ENCODE results near the gene KIDINS220. TPM values are rescaled to one million over a fixed set of nuclear protein-coding genes. Genes with fewer than 3 reads are reported as not detected.
"Not testable (repeated sequence)": the region's sequence is repeated elsewhere in the genome, so short reads cannot be mapped to it uniquely, and the experiment has no call there.

The KIDINS220 gene
- total RNA-seq, 1 experiment from 2014 or later: 12.2 TPM

DNA sequence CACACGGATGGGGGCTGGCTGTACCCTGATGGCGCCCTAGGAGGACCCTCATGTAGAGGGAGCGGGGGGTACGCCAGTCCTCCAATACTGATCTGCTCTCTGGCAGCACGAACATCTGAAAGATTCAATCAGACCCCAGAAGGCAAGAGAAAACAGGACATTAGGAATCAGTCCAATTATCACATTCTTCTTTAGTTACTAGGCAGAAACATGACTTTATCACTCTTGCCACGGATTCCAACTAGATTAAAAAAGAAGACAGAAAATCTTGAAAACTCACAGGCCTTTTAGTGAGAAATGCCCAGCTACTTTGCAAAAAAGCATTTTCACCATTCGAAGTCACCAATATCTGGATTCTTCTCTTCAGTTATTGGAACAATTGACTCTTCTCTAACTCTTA, 87.2 kb downstream of the KIDINS220 start:
- Histone ChIP-seq H3K9me3 (no peaks in the 10 kb centered on the region), H3K36me3 (no peaks in the 10 kb centered on the region), H3K4me3 (no peak overlapping the region), H3K27me3 (no peaks in the 10 kb centered on the region)
- no peak for DNase-seq

DNA sequence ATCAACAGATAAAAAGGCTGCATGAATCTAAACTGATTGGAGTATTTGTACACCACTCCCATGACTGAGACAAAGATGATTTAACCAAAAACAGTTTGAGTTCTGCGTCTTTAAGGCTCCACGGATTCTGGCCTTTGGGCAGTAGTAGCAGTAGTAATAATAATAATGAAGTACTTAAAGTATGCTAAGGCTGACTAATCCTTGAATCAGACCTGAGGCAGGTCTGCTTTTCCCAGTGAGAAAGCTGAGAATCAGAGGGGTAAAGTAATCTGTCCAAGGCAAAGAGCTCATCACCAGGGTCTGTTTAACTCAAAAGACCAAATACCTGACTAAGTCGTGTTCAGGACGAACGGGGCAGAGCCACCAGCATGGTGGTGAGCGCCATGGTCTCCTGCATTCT, 94.2 kb downstream of the KIDINS220 start:
- Histone ChIP-seq H3K9me3 (no peaks in the 10 kb centered on the region), H3K27me3 (no peaks in the 10 kb centered on the region), H3K4me3 (no peak overlapping the region), H3K36me3 (no peaks in the 10 kb centered on the region)
- no peak for DNase-seq

- no peaks in the 10 kb centered on the region for H3K27me3 ChIP-seq
- H3K4me3 ChIP-seq: no peak overlapping the region
- no peak for DNase-seq
- no peaks in the 10 kb centered on the region; the same call in 1 of the 2 replicates for H3K36me3 ChIP-seq
- H3K9me3 ChIP-seq: no peaks in the 10 kb centered on the region
Observed at GRCh38 chr2:8740136-8740535, 97.3 kb downstream of the KIDINS220 start.

DNA sequence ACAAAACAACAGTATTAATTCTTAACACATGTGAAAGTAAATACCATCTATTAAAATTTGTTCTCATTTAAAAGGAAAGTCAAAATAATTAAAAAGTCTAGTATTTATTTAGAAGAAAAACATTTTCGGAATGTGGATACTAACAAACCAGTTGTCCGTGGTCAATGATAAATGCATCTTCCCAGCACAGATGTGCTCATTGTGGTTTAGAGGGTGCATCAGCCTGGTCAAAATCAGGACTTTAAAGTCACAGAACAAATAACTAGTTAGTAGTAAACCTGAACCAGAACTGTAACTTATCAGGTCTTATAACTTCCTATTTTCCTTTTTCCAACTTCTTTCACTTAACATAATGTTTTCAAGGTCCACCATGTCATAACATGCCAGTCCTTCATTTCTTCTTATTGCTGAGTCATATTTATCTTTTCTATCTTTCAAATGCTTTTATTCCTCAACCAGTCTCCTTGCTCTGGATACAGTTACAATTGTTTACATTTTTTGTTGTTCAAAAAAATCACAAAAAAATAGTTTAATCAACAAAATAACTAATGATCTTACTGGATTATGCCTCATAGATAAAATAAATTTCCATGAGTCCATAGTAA, 99.7 kb downstream of the KIDINS220 start:
- H3K36me3 ChIP-seq: peaks cover 5% of the 10 kb centered on the region; the same call in 1 of the 2 replicates
- no peaks in the 10 kb centered on the region for H3K9me3 ChIP-seq
- H3K4me3 ChIP-seq: no peak overlapping the region
- H3K27me3 ChIP-seq: no peaks in the 10 kb centered on the region
- no peak for DNase-seq

DNA sequence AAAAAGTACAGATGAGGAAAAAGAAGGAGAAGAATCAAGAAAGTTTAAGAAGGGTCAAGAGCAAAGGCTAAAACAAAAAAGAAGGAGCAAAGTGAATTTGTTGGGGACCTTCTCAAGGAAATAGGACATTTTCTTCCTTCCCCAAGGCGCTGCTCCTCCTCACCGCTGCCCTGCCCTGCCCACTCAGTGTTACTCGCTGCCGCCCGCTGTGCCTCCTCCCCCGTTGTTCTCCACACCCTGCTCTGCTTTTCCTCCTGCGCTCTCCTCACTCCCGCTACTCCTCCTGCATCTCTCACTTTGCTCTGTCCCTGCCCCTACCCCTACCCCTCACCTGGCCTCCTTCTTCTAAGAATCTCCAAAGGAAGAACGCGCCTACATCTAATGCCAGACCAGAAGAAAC, 104.8 kb downstream of the KIDINS220 start:
- Histone ChIP-seq H3K9me3 (no peaks in the 10 kb centered on the region), H3K36me3 (peaks cover 10% of the 10 kb centered on the region), H3K27me3 (no peaks in the 10 kb centered on the region), H3K4me3 (no peak overlapping the region)
- no peak for DNase-seq

GRCh38 chr2:8729939-8730338, 107.5 kb downstream of the KIDINS220 start:
- no peak overlapping the region for H3K4me3 ChIP-seq
- H3K27me3 ChIP-seq: no peaks in the 10 kb centered on the region
- peak; percentile 18 for DNase-seq
- peaks cover 10% of the 10 kb centered on the region for H3K36me3 ChIP-seq
- no peaks in the 10 kb centered on the region for H3K9me3 ChIP-seq

- not testable (repeated sequence) for H3K9me3 ChIP-seq, H3K27me3 ChIP-seq, H3K4me3 ChIP-seq, H3K36me3 ChIP-seq, DNase-seq
Observed at GRCh38 chr2:8729101-8729500, 108.3 kb downstream of the KIDINS220 start.

GRCh38 chr2:8728305-8729015, 109.0 kb downstream of the KIDINS220 start:
- H3K4me3 ChIP-seq: no peak overlapping the region
- DNase-seq: no peak
- H3K9me3 ChIP-seq: no peaks in the 10 kb centered on the region
- H3K36me3 ChIP-seq: peaks cover 5% of the 10 kb centered on the region
- no peaks in the 10 kb centered on the region for H3K27me3 ChIP-seq

- no peak overlapping the region for H3K4me3 ChIP-seq
- peaks cover 2% of the 10 kb centered on the region; the same call in 1 of the 2 replicates for H3K36me3 ChIP-seq
- H3K27me3 ChIP-seq: no peaks in the 10 kb centered on the region
- DNase-seq: no peak
- H3K9me3 ChIP-seq: no peaks in the 10 kb centered on the region
Observed at GRCh38 chr2:8725838-8726237, 111.6 kb downstream of the KIDINS220 start.

DNA sequence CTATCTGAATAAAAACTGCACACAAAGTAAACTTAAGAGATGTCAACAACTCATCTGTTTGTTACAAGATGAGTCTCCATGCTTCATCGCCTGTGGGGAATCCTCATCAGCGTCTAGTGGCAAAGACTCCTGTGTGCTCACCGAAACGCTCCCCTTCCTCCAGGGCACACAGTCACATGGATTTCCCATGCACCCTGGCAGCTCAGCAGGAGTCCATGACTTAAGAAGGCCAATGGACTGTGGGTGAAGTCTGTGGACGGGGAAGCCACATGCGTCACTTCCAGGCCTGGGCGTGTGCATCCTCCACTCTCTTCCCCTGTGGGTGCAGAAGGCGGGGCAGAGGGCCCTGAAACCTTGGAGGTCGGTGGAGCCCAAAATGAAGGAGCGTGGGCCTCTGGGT, 114.4 kb downstream of the KIDINS220 start:
- no peaks in the 10 kb centered on the region for H3K27me3 ChIP-seq
- DNase-seq: no peak
- no peaks in the 10 kb centered on the region for H3K9me3 ChIP-seq

DNA sequence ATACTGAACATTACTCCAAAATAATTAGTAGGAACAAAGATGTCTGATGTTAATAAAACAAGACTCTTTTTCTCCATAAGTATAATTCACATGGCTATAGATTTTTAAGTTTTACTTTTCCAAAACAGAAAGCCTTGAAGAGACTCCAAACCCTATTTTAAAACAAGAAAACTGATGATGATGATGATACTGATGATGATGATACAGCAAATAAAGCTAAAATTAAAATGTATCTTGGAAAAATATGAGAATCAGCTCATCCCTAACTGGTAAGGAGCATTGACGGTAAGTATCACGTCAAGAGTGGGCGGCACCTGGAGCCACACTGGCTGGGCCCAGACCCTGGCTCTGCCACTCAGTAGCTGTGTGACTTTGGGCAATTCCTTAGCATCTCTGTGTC, 116.0 kb downstream of the KIDINS220 start:
- Histone ChIP-seq H3K4me3 (no peak overlapping the region), H3K36me3 (no peaks in the 10 kb centered on the region), H3K27me3 (no peaks in the 10 kb centered on the region), H3K9me3 (no peaks in the 10 kb centered on the region)
- DNase-seq: no peak

More for the DNA sequence above, 114.4 kb downstream of the KIDINS220 start:
- H3K4me3 ChIP-seq: no peak overlapping the region
- no peaks in the 10 kb centered on the region for H3K36me3 ChIP-seq

DNA sequence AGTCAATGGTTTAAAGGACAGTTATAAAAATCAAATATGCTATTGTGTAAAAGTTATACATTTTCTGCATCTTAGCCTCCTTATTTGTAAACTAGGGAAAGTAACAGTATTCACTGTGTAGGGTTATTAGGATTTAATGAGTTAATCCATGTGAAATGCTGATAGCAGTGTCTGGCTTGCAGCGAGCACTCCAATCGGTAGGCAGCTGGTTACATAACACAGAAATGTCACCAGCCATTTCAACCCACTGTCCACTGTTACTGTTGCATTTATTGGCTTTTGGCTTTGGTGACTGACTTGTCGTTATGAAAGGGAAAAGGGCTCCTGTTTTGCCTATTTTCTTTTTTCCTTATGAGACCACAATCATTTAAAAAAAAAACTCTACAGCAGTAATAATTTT, 116.7 kb downstream of the KIDINS220 start:
- H3K4me3 ChIP-seq: no peak overlapping the region
- H3K36me3 ChIP-seq: no peaks in the 10 kb centered on the region
- no peaks in the 10 kb centered on the region for H3K9me3 ChIP-seq
- no peaks in the 10 kb centered on the region for H3K27me3 ChIP-seq
- DNase-seq: no peak

- Histone ChIP-seq H3K36me3 (no peaks in the 10 kb centered on the region), H3K27me3 (no peaks in the 10 kb centered on the region), H3K4me3 (no peak overlapping the region), H3K9me3 (no peaks in the 10 kb centered on the region)
- no peak for DNase-seq
Observed at GRCh38 chr2:8719528-8719927, 117.9 kb downstream of the KIDINS220 start.

DNA sequence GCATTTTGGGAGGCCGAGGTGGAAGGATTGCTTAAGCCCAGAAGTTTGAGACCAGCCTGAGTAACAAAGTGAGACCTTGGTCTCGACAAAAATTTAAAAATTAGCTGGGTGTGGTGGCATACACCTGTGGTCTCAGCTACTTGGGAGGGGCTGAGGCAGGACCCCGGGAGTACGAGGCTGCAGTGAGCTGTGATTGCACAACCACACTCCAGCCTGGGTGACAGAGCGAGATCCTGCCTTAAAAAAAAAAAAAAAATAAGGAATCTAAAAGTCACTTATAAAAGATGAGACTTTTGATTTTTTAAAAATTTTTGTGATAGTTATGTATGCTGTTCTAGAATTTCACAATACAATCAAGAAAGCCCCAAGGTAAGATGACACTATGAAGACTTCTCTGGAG, 122.4 kb downstream of the KIDINS220 start:
- H3K9me3 ChIP-seq: no peaks in the 10 kb centered on the region

DNA sequence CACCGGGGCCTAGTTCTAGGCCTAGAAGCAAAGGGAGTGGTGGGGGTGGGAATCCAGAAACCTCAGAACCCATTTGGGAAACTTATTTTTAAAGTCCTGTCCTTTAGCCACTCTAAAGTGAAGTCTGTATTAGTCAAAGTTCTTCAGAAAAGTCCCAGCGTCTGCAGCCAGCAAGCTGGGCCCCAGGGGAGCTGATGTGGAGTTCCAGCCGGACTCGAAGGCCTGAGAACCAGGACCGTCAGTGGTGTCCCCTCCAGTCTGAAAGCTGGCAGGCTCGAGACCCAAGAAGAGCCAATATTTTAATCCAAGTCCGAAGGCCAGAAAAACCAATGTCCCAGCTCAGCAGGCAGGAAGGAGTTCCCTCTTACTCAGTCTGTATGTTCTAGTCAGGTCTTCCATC, 123.1 kb downstream of the KIDINS220 start:
- Histone ChIP-seq H3K36me3 (no peaks in the 10 kb centered on the region), H3K27me3 (no peaks in the 10 kb centered on the region), H3K4me3 (no peak overlapping the region), H3K9me3 (no peaks in the 10 kb centered on the region)
- no peak for DNase-seq

More for the DNA sequence above, 122.4 kb downstream of the KIDINS220 start:
- no peaks in the 10 kb centered on the region for H3K27me3 ChIP-seq
- H3K36me3 ChIP-seq: no peaks in the 10 kb centered on the region
- H3K4me3 ChIP-seq: no peak overlapping the region
- no peak for DNase-seq

GRCh38 chr2:8710951-8711350, 126.5 kb downstream of the KIDINS220 start:
- H3K9me3 ChIP-seq: no peaks in the 10 kb centered on the region
- no peaks in the 10 kb centered on the region for H3K36me3 ChIP-seq
- H3K4me3 ChIP-seq: no peak overlapping the region
- DNase-seq: no peak
- no peaks in the 10 kb centered on the region for H3K27me3 ChIP-seq

GRCh38 chr2:8709611-8710010, 127.8 kb downstream of the KIDINS220 start:
- Histone ChIP-seq H3K9me3 (no peaks in the 10 kb centered on the region), H3K27me3 (no peaks in the 10 kb centered on the region)
- DNase-seq: no peak

GRCh38 chr2:8704906-8705305, 132.5 kb downstream of the KIDINS220 start:
- H3K27me3 ChIP-seq: no peaks in the 10 kb centered on the region
- H3K4me3 ChIP-seq: no peak overlapping the region
- H3K36me3 ChIP-seq: no peaks in the 10 kb centered on the region
- no peak for DNase-seq
- no peaks in the 10 kb centered on the region for H3K9me3 ChIP-seq

More at GRCh38 chr2:8709611-8710010, 127.8 kb downstream of the KIDINS220 start:
- Histone ChIP-seq H3K36me3 (no peaks in the 10 kb centered on the region), H3K4me3 (no peak overlapping the region)

All from MG63 (cell line).